ENCODE results near the gene RANBP2.
"Not testable (repeated sequence)": the region's sequence is repeated elsewhere in the genome, so short reads cannot be mapped to it uniquely, and the experiment has no call there.

Gene RANBP2

DNA sequence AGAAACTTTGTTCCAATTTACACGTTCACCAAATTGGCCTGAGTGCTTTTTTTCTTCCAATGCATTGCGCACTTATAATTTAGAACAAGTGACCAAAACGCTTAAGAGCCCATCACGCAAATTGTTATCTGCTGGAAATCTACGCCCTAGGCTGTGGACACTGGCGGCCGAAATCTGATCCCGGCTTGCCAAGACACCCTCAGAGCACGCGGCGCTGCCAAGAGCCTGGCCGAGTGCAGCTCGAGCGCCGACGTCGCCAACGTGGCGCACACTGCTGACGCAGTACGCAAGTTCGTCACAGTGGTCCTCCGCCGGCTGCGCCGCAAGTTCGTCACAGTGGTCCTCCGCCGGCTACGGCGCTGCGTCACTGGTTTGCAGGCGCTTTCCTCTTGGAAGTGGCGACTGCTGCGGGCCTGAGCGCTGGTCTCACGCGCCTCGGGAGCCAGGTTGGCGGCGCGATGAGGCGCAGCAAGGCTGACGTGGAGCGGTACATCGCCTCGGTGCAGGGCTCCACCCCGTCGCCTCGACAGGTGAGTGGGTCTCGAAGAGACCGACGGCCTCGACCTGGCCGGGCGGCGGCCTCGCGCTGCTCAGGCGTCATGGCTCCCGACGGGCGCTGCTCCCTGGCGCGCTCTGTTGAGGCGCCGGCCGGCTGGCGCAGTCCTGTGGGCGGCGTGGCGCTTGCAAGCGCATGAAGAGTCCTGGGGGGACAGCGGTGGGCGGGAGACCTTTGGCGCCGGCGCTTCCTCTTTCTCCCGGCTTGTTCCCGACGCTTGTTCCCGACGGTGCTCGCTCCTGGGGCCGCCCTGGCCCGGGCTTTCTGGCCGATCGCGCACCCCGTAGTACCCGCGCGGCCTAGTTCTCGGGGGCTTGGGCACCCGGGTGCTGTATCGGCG is at the start of gene RANBP2:
Gene RANBP2 (plus strand): TSS at position 334 of the 896 bp plus-strand sequence. CDS start 125 bp downstream, at position 459.
- DNase-seq (ENCODE audit: extremely low read depth in 1 of 2, low read depth in 1 of 2) = peak; percentile 88 to 90

DNA sequence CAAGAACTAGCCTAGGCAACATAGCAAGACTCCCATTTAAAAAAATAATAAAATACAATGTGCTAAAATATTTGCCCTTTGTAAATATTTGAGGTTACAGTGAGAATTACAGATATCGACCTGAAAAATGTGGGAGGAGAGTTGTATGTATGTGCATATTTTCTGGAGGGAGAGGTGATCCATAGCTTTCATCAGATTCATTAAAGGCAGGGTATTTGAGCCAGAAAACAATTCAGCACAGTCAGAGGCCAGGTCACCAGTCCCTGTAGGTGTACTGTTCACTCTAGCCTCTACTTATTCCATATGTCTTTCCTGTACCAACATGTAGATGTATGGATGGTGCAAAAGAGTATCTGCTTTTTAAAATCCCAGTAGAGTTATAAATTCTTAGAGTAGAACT is 49.0 kb upstream of the RANBP2 start:
- not testable (repeated sequence) for DNase-seq (ENCODE audit: extremely low read depth in 1 of 2, low read depth in 1 of 2)

DNA sequence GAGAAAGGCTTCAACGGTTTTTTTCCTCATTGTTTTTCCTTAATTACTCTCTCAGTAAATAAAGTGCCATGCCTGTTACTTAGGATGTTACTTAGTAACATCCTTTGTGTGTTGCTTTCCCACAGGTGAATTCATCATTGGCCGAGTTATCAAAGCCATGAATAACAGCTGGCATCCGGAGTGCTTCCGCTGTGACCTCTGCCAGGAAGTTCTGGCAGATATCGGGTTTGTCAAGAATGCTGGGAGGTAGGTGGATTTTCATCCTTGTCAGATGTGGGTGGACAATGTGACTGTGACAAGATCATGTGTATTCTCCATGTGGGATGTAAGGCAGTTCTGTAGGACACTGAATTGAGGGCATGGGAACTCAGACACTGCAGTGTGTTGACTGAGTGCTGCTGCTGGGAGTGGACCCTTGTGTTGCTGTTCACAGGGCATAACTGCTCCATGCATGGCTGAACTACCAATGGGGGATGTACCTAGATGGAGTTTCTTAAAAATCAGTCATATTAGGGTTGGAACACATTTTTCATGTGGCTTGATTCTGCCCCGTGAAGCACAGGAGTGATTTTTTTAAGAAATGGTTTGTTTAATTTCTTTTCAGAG is 47.0 kb upstream of the RANBP2 start:
- DNase-seq (ENCODE audit: extremely low read depth in 1 of 2, low read depth in 1 of 2) = not testable (repeated sequence)

- DNase-seq (ENCODE audit: extremely low read depth in 1 of 2, low read depth in 1 of 2) = not testable (repeated sequence)
Measured at GRCh38 chr2:108676522-108676921, 42.8 kb upstream of the RANBP2 start.

- DNase-seq (ENCODE audit: extremely low read depth in 1 of 2, low read depth in 1 of 2) = not testable (repeated sequence)
Measured at GRCh38 chr2:108677239-108677744, 42.0 kb upstream of the RANBP2 start.

- DNase-seq (ENCODE audit: extremely low read depth in 1 of 2, low read depth in 1 of 2) = not testable (repeated sequence)
Measured at GRCh38 chr2:108678198-108678651, 41.1 kb upstream of the RANBP2 start.

- DNase-seq (ENCODE audit: extremely low read depth in 1 of 2, low read depth in 1 of 2) = not testable (repeated sequence)
Measured at GRCh38 chr2:108680805-108681204, 38.5 kb upstream of the RANBP2 start.

GRCh38 chr2:108688818-108689756 is 30.2 kb upstream of the RANBP2 start:
- DNase-seq (ENCODE audit: extremely low read depth in 1 of 2, low read depth in 1 of 2) = not testable (repeated sequence)

GRCh38 chr2:108690001-108690400 is 29.3 kb upstream of the RANBP2 start:
- not testable (repeated sequence) for DNase-seq (ENCODE audit: extremely low read depth in 1 of 2, low read depth in 1 of 2)

DNA sequence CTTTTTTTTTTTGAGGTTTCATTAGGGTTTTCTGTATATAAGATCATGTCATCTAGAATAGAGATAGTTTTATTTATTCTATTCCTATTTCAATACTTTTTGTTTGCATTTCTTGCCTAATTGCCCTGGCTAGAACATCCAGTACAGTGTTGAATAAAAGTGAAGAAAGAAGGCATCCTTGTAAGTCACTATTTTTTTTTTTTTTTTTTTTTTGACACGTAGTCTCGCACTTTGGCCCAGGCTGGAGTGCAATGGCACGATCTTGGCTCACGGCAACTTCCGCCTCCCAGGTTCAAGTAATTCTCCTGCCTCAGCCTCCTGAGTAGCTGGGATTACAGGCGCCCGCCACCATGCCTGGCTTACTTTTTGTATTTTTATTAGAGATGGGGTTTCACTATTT is 27.8 kb upstream of the RANBP2 start:
- DNase-seq (ENCODE audit: extremely low read depth in 1 of 2, low read depth in 1 of 2) = no peak

GRCh38 chr2:108701208-108701607 is 18.1 kb upstream of the RANBP2 start:
- no peak for DNase-seq (ENCODE audit: extremely low read depth in 1 of 2, low read depth in 1 of 2)

DNA sequence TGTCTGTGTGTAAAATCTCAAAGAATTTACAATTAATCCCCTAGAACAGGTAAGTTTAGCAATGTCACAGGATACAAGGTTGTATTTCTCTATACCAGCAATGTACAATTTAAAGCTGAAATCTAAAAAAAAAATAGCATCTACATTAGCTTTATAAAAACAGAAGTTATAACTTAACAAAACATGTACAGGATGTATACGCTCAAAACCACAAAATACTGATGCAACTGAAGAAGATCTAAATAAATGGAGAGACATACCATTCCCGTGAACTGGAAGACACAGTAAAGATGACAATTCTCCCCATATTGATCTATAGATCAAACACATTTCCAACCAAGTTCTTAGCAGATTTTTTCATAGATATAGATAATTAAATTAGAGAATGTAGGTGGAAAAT is 17.5 kb upstream of the RANBP2 start:
- no peak for DNase-seq (ENCODE audit: extremely low read depth in 1 of 2, low read depth in 1 of 2)

DNA sequence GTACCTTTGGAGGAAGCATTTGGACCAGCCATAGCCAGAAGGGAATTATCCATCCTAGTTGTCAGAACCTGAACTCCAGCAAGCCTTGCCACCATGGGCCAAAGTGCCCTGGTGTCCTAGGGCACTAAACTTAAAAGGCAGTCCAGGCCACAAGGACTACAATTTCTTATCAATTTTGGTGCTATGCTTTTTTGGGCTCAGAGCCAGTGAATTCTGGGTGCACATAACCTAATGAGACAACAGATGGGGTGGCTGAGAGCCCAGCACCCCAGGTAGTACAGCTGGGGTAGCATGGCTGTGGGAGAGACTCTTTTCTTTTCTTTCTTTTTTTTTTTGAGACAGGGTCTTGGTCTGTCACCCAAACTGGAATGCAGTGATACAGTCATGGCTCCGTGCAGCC is 14.4 kb upstream of the RANBP2 start:
- DNase-seq (ENCODE audit: extremely low read depth in 1 of 2, low read depth in 1 of 2) = no peak

- DNase-seq (ENCODE audit: extremely low read depth in 1 of 2, low read depth in 1 of 2) = no peak
Measured at GRCh38 chr2:108707300-108707699, 12.0 kb upstream of the RANBP2 start.

DNA sequence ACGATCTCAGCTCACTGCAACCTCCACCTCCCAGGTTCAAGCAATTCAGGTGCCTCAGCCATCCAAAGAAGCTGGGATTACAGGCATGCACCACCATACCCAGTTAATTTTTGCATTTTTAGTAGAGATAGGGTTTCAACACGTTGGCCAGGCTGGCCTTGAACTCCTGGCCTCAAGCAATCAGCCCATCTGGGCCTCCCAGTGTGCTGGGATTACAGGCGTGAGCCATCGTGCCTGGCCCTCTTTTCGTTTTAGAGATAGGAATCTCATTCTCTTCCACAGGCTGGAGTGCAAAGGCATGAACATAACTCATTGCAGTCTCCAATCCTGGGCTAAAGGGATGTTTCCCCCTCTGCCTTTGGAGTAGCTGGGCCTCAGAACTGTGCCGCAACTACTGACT is 2.3 kb upstream of the RANBP2 start:
- not testable (repeated sequence) for DNase-seq (ENCODE audit: extremely low read depth in 1 of 2, low read depth in 1 of 2)

GRCh38 chr2:108726048-108726447 is 6.8 kb downstream of the RANBP2 start:
- DNase-seq (ENCODE audit: extremely low read depth in 1 of 2, low read depth in 1 of 2) = not testable (repeated sequence)

DNA sequence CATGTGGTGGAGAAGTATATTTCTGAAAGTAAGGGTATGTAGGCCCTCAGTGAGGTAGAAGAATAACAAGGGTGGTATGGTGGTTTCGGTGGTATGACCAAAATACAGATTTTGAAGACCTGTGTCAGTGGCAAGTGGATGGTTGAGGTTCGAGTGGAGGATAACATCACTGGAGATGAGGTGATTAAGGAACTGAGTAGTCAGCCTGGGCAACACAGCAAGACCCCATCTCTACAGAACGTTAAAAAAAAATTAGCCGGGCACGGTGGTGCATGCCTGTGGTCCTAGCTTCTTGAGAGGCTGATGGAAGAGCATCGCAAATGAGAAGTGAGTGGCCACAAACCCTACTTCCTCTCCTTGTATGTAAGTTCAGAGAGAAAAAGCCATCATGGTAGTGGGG is 15.4 kb downstream of the RANBP2 start:
- DNase-seq (ENCODE audit: extremely low read depth in 1 of 2, low read depth in 1 of 2) = not testable (repeated sequence)

DNA sequence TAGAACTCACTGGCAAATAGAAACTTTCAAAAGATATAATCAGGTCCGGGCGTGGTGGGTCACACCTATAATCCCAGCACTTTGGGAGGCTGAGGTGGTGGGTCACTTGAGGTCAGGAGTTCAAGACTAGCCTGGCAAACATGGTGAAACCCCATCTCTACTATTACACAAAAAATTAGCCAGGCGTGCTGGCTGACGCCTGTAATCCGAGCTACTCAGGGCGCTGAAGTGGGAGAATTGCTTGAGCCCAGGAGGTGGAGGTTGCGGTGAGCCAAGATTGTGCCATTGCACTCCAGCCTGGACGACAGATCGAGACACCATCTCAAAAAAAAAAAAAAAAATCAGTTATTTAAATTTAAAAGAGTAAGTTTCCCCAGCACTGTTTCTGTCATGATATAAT is 38.7 kb downstream of the RANBP2 start:
- not testable (repeated sequence) for DNase-seq (ENCODE audit: extremely low read depth in 1 of 2, low read depth in 1 of 2)

DNA sequence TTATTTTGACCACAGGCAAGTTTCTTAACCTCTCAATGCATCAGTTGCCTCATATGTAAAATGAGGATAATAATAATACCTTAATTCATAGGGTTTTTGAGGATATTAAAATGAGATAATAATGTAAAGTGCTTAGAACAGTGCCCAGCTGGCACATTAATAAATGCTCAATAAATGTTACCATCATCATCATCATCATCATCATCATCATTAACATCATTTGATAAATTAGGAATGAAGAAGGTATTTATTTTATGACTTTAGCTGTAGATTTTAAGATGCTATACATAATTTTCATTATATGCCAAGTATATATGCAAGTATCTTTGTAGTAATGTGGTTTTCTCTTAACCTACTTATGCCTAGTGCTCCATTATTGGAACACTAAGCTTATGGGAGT is 43.3 kb downstream of the RANBP2 start:
- DNase-seq (ENCODE audit: extremely low read depth in 1 of 2, low read depth in 1 of 2) = not testable (repeated sequence)

DNA sequence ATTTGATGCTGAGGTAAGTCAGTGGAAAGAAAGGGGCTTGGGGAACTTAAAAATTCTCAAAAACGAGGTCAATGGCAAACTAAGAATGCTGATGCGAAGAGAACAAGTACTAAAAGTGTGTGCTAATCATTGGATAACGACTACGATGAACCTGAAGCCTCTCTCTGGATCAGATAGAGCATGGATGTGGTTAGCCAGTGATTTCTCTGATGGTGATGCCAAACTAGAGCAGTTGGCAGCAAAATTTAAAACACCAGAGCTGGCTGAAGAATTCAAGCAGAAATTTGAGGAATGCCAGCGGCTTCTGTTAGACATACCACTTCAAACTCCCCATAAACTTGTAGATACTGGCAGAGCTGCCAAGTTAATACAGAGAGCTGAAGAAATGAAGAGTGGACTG is 47.4 kb downstream of the RANBP2 start:
- DNase-seq (ENCODE audit: extremely low read depth in 1 of 2, low read depth in 1 of 2) = not testable (repeated sequence)

GRCh38 chr2:108767859-108768258 is 48.6 kb downstream of the RANBP2 start:
- not testable (repeated sequence) for DNase-seq (ENCODE audit: extremely low read depth in 1 of 2, low read depth in 1 of 2)
